HG03159 (cell line): Measurements from ENCODE around the gene GTPBP4.
A peak's percentile ranks its signal among the peaks of the same experiment; 100 is the strongest.
"Not testable (repeated sequence)": the region's sequence is repeated elsewhere in the genome, so short reads cannot be mapped to it uniquely, and the experiment has no call there.

Experiments used
- ATAC-seq: cut with Tn5 transposase; IDR thresholded peaks from one replicate; pipeline ENCODE4 v1.9.1; 2021; ENCODE audit warnings: mild to moderate bottlenecking, moderate library complexity; ENCODE audit not compliant: unreplicated experiment

The GTPBP4 gene

GRCh38 chr10:1022413-1022812, 34.2 kb downstream of the GTPBP4 start:
- ATAC-seq: no peak

GRCh38 chr10:1024103-1024502, 35.9 kb downstream of the GTPBP4 start:
- no peak for ATAC-seq

- no peak for ATAC-seq
These were observed 37.4 kb downstream of the GTPBP4 start, which contains the start of gene IDI2 for GRCh38 chr10:1025683-1026082. Gene IDI2, minus strand, starts transcription at chr10:1025859. Its CDS starts 1,136 bp downstream, at chr10:1024723.

GRCh38 chr10:1026578-1026977, 38.3 kb downstream of the GTPBP4 start:
- no peak for ATAC-seq

- no peak for ATAC-seq
These were observed 41.6 kb downstream of the GTPBP4 start for GRCh38 chr10:1029838-1030237.

GRCh38 chr10:1033601-1034000, 45.4 kb downstream of the GTPBP4 start:
- no peak for ATAC-seq

GRCh38 chr10:1034758-1035157, 46.5 kb downstream of the GTPBP4 start:
- ATAC-seq: no peak

- no peak for ATAC-seq
These were observed 47.0 kb downstream of the GTPBP4 start for GRCh38 chr10:1035201-1035600.

GRCh38 chr10:1036341-1036791, 48.1 kb downstream of the GTPBP4 start:
- peak; percentile 92 for ATAC-seq

GRCh38 chr10:1037098-1037497, 48.9 kb downstream of the GTPBP4 start:
- ATAC-seq: no peak

- not testable (repeated sequence) for ATAC-seq
These were observed 50.5 kb downstream of the GTPBP4 start for GRCh38 chr10:1038769-1039168.

GRCh38 chr10:1040133-1040532, 51.9 kb downstream of the GTPBP4 start:
- no peak for ATAC-seq

- ATAC-seq: no peak
These were observed 53.3 kb downstream of the GTPBP4 start for GRCh38 chr10:1041514-1041913.

GRCh38 chr10:1043532-1043995, 55.3 kb downstream of the GTPBP4 start:
- peak; percentile 73 for ATAC-seq

GRCh38 chr10:1044146-1044545, 55.9 kb downstream of the GTPBP4 start:
- no peak for ATAC-seq

GRCh38 chr10:1044964-1045363, 56.7 kb downstream of the GTPBP4 start:
- no peak for ATAC-seq

GRCh38 chr10:1045415-1045814, 57.2 kb downstream of the GTPBP4 start:
- no peak for ATAC-seq

GRCh38 chr10:1047937-1048336, 59.7 kb downstream of the GTPBP4 start:
- ATAC-seq: no peak

- peak; percentile 7 for ATAC-seq
These were observed 60.1 kb downstream of the GTPBP4 start for GRCh38 chr10:1048349-1048731.

GRCh38 chr10:1048732-1049424, 60.6 kb downstream of the GTPBP4 start, which contains the start of gene IDI1:
Gene IDI1, minus strand, starts transcription at chr10:1049119. Its CDS starts 116 bp downstream, at chr10:1049003.
- ATAC-seq: peak; percentile 82

- ATAC-seq: peak; percentile 0
These were observed 61.3 kb downstream of the GTPBP4 start for GRCh38 chr10:1049425-1049958.

- no peak for ATAC-seq
These were observed 61.9 kb downstream of the GTPBP4 start for GRCh38 chr10:1050145-1050544.
